DMS153 treated with DMSO at 0.1 percent for 48 hours (cell line): ENCODE measurements around the gene PWWP3B.
"Not testable (repeated sequence)": the region's sequence is repeated elsewhere in the genome, so short reads cannot be mapped to it uniquely, and the experiment has no call there.

Experiments
- DNase-seq: peaks from one replicate; lab custom pipeline; 2025; ENCODE audit not compliant: unreplicated experiment; lab: John Stamatoyannopoulos, UW

PWWP3B gene

GRCh38 chrX:106168107-106168506 is at the start of gene PWWP3B:
Gene PWWP3B (plus strand): TSS chrX:106168305. CDS start chrX:106205433, 37,128 bp downstream.
- DNase-seq: no peak

GRCh38 chrX:106139048-106139447 is 29.1 kb upstream of the PWWP3B start:
- no peak for DNase-seq

- DNase-seq: no peak
Observed at GRCh38 chrX:106144755-106145639, 23.1 kb upstream of the PWWP3B start.

- DNase-seq: no peak
Observed at GRCh38 chrX:106150701-106151100, 17.4 kb upstream of the PWWP3B start.

GRCh38 chrX:106159861-106160282 is 8.2 kb upstream of the PWWP3B start:
- DNase-seq: no peak

GRCh38 chrX:106170318-106170717 is 2.2 kb downstream of the PWWP3B start:
- DNase-seq: no peak

- DNase-seq: no peak
Observed at GRCh38 chrX:106171293-106171820, 3.3 kb downstream of the PWWP3B start.

GRCh38 chrX:106177106-106177981 is 9.2 kb downstream of the PWWP3B start:
- DNase-seq: no peak

- no peak for DNase-seq
Observed at GRCh38 chrX:106177982-106178321, 9.8 kb downstream of the PWWP3B start.

GRCh38 chrX:106178826-106179225 is 10.7 kb downstream of the PWWP3B start:
- DNase-seq: no peak

- DNase-seq: not testable (repeated sequence)
Observed at GRCh38 chrX:106183685-106184084, 15.6 kb downstream of the PWWP3B start.

- no peak for DNase-seq
Observed at GRCh38 chrX:106201502-106202178, 33.5 kb downstream of the PWWP3B start.

- DNase-seq: no peak
Observed at GRCh38 chrX:106203315-106203714, 35.2 kb downstream of the PWWP3B start.

GRCh38 chrX:106208154-106208553 is 40.0 kb downstream of the PWWP3B start:
- DNase-seq: no peak
